ENCODE results near the gene MRPL24. TPM values are rescaled to one million over a fixed set of nuclear protein-coding genes. Genes with fewer than 3 reads are reported as not detected.

MRPL24 gene
- polyA plus RNA-seq, 2 of the 4 experiments (the other 2 are of a cell fraction) = 170 to 198 TPM

DNA sequence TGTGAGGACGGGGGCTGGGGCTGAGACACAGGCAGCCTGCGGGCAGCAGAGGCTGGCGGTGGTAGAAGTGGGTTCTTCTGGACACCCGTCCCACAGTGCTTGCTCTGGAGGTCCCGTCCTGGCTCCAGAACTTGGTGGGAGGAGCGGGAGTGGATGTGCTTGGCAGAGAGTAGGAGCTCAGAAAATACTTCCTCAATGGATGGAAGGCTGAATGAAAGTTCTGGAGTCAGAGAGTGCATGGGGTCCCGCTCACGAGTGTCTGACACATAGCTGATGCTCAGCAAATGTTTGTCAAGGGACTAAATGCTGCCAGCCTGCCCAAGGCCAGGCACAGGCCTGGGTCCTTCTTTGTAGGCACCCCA lies 50.2 kb downstream of the MRPL24 start:
- no peak for ATAC-seq
- CTCF ChIA-PET = interaction anchor here (0.6 to 52.1 kb wide), 25 partner anchors 14 to 583 kb away, joined by 3 to 2258 read pairs (median 11); partner anchors contain the start of genes CRABP2, HAPLN2, HDGF and INSRR
- H3K9me3 ChIP-seq = no peaks in the 10 kb centered on the region
- TF ChIP-seq RFX5 (IDR thresholded peaks at IDR 0.05) = no peak
- no peak for TF ChIP-seq RCOR1 (IDR thresholded peaks at IDR 0.05; ENCODE audit: low read depth, low read length)
- TF ChIP-seq CBX2 (IDR thresholded peaks at IDR 0.05; ENCODE audit: borderline replicate concordance, low read depth) = no peak
- TF ChIP-seq ESRRA (IDR thresholded peaks at IDR 0.05; ENCODE audit: borderline replicate concordance, low read length) = no peak
- TF ChIP-seq, protein P1, sequence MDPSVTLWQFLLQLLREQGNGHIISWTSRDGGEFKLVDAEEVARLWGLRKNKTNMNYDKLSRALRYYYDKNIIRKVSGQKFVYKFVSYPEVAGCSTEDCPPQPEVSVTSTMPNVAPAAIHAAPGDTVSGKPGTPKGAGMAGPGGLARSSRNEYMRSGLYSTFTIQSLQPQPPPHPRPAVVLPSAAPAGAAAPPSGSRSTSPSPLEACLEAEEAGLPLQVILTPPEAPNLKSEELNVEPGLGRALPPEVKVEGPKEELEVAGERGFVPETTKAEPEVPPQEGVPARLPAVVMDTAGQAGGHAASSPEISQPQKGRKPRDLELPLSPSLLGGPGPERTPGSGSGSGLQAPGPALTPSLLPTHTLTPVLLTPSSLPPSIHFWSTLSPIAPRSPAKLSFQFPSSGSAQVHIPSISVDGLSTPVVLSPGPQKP (IDR thresholded peaks at IDR 0.05; ENCODE audit: low read depth, low read length) = no peak
- TF ChIP-seq MYC (IDR thresholded peaks at IDR 0.05; ENCODE audit: borderline replicate concordance, low read length) = no peak
- no peak for TF ChIP-seq KDM1A (IDR thresholded peaks at IDR 0.05; ENCODE audit: low read depth)
- TF ChIP-seq POLR2AphosphoS2 (conservative IDR thresholded peaks at IDR 0.05; ENCODE audit: low read length) = no peak
- no peak for TF ChIP-seq RNF2 (IDR thresholded peaks at IDR 0.05; ENCODE audit: borderline replicate concordance, low read depth)
- 73% methylated on average over 8 of the region's 8 CpGs for WGBS (ENCODE audit: missing lambda C conversion rate)
- no peak for FAIRE-seq
- H3K4me2 ChIP-seq = no peak overlapping the region
- no peak for DNase-seq (ENCODE audit: low read depth in 1 of 2, low spot score in 1 of 2)
- H3K27ac ChIP-seq = no peak overlapping the region; a peak in 1 of 6 replicates
- peaks cover 52% of the 10 kb centered on the region for H3K4me1 ChIP-seq
- H3K4me3 ChIP-seq = no peak overlapping the region
- POLR2A ChIA-PET = interaction anchor here (2.8 kb wide), 1 partner anchor 35 kb away, joined by 15 read pairs; no protein-coding TSS in a partner anchor

DNA sequence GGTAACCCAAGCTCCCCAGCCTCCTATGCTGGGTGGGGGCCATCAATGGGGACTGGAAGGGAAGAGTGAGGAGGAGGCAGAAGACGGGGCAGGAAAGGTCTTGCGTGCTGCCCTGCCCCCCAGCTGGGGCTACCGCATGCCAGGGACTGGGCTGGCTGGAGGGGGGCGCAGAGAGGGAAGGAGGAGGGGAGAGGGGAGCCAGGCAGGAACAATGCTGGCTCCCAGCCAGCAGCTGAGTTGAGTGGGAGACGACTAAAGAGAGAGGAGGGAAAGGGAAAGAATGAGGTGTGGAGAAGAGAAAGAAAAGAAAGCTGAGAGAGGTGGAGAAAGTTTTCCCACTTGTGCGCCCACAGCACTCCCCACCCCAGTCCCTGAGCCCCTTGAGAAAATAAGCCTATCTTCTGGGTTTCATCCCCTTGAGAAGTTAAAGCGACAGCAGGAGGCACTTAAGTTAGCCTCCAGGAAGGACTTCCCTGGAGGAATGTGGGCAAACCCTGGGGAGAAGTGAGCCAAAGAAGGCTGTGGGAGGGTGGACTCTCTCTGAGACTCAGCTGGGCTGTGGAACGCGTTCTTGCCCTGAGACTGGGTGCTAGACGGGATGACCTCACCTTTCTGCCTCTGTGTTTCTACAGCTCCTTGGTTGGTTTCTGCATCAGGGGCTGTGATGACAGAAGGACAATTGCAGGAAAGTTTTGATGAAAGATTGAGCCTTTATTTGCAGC lies 50.8 kb downstream of the MRPL24 start:
- TF ChIP-seq, protein P1 (IDR thresholded peaks at IDR 0.05; ENCODE audit: low read depth, low read length) = no peak
- TF ChIP-seq FOSB (CRISPR knock-in tag; IDR thresholded peaks at IDR 0.05) = no peak
- peak; percentile 41; the same call in 1 of the 2 replicates for TF ChIP-seq KDM1A (IDR thresholded peaks at IDR 0.05; ENCODE audit: low read depth)
- Histone ChIP-seq H3K27ac (peak overlapping the region in 1 of 2 experiments; percentile 78; a peak in 2 of 6 replicates), H3K4me1 (peaks cover 52% of the 10 kb centered on the region), H3K4me2 (peak overlapping the region; percentile 98), H3K9me3 (no peaks in the 10 kb centered on the region), H3K4me3 (no peak overlapping the region)
- WGBS (ENCODE audit: missing lambda C conversion rate) = 44% methylated on average over 10 of the region's 10 CpGs
- ChIA-PET POLR2A (interaction anchor here (0.7 to 2.8 kb wide), 7 partner anchors 16 to 42 kb away, joined by 3 to 15 read pairs (median 5); partner anchors contain the start of genes CRABP2, ISG20L2 and METTL25B), CTCF (interaction anchor here (0.6 to 52.1 kb wide), 63 partner anchors 14 to 583 kb away, joined by 3 to 2258 read pairs (median 6); partner anchors contain the start of genes CRABP2, HAPLN2, HDGF and INSRR)
- no peak for DNase-seq (ENCODE audit: low read depth in 1 of 2, low spot score in 1 of 2)
- no peak for ATAC-seq
- no peak for FAIRE-seq

DNA sequence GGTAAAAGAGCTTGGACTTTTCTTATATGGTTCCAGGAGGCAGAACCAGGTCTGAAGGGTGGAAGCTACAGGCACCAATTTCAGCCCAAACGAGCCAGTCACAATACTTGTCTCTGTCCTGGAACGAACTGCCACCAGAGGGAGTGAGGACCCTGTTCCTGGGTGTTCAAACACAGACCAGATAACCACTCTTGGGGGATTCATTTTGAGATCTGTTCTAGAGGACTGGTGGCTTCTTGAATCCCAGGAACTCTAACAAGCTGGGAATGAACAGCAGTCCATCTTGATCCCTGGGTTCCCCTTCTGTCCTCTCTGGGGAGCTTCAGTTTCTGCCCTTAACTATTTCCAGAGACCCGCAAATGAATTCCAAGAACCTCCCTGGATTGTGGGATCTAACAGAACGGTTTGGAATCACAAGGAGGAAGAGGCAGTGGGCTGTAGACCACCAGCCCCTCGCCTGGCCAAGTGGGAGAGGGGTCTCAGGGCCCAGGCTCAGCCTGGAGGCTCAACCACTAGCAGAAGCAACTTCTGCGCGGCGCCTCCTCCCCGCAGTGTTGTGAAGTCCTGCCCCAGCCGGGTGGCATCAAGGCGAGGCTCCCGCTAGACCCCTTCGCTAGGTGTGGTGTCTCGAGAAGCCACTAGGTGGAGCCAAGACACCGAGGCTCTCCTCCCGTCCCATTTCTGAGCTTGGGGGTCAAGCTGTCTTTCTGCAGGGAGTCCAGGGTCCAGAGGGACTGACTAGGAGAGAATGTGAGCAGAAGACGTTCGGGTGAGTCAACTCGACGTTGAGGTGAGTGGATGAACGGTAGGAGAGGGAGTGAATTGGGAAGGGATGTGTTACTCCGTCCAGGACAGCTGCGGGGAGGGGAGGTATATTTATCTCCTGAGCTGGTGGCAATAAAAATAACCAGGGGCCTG lies 51.6 kb downstream of the MRPL24 start:
- H3K4me3 ChIP-seq = peak overlapping the region; percentile 36
- H3K4me1 ChIP-seq = peaks cover 55% of the 10 kb centered on the region
- TF ChIP-seq CHD2 (IDR thresholded peaks at IDR 0.05; ENCODE audit: low read length, partially characterized antibody) (no peak), CHD4 (IDR thresholded peaks at IDR 0.05; ENCODE audit: borderline replicate concordance) (no peak), ZNF302 (CRISPR knock-in tag; IDR thresholded peaks at IDR 0.05) (no peak), SMC3 (IDR thresholded peaks at IDR 0.05) (peak; percentile 85), JUNB (IDR thresholded peaks at IDR 0.05) (no peak), GATA3 (IDR thresholded peaks at IDR 0.05; ENCODE audit: borderline replicate concordance) (no peak), HOXB5 (CRISPR knock-in tag; IDR thresholded peaks at IDR 0.05) (no peak), RAD21 (conservative IDR thresholded peaks at IDR 0.05 in 1 of 2, IDR thresholded peaks at IDR 0.05 in 1 of 2) (peak; percentile 91 to 97)
- TF ChIP-seq, protein P2, sequence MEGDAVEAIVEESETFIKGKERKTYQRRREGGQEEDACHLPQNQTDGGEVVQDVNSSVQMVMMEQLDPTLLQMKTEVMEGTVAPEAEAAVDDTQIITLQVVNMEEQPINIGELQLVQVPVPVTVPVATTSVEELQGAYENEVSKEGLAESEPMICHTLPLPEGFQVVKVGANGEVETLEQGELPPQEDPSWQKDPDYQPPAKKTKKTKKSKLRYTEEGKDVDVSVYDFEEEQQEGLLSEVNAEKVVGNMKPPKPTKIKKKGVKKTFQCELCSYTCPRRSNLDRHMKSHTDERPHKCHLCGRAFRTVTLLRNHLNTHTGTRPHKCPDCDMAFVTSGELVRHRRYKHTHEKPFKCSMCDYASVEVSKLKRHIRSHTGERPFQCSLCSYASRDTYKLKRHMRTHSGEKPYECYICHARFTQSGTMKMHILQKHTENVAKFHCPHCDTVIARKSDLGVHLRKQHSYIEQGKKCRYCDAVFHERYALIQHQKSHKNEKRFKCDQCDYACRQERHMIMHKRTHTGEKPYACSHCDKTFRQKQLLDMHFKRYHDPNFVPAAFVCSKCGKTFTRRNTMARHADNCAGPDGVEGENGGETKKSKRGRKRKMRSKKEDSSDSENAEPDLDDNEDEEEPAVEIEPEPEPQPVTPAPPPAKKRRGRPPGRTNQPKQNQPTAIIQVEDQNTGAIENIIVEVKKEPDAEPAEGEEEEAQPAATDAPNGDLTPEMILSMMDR (IDR thresholded peaks at IDR 0.05) = peak; percentile 77
- TF ChIP-seq, protein P3, sequence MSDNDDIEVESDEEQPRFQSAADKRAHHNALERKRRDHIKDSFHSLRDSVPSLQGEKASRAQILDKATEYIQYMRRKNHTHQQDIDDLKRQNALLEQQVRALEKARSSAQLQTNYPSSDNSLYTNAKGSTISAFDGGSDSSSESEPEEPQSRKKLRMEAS (IDR thresholded peaks at IDR 0.05) = peak; percentile 32; the same call in 1 of the 2 replicates
- peak overlapping the region; percentile 98 for H3K4me2 ChIP-seq
- POLR2A ChIA-PET = interaction anchor here (0.6 to 2.8 kb wide), 8 partner anchors 17 to 43 kb away, joined by 3 to 15 read pairs (median 4); partner anchors contain the start of genes CRABP2, ISG20L2 and METTL25B
- no peaks in the 10 kb centered on the region for H3K9me3 ChIP-seq
- DNase-seq (ENCODE audit: low read depth in 1 of 2, low spot score in 1 of 2) (peak; percentile 86 to 92), FAIRE-seq (no peak), ATAC-seq (peak; percentile 88 to 93)
- WGBS (ENCODE audit: missing lambda C conversion rate) = 4% methylated on average over 16 of the region's 23 CpGs
- CTCF ChIA-PET = interaction anchor here (0.6 to 52.1 kb wide), 74 partner anchors 13 to 267 kb away, joined by 3 to 2258 read pairs (median 6); partner anchors contain the start of genes CRABP2, HAPLN2, HDGF and INSRR
- H3K27ac ChIP-seq = peak overlapping the region; percentile 57 to 78; a peak in 5 of 6 replicates

Measured in A549 (cell line).